Stimulated activated CD4-positive, alpha-beta T cell treated with anti-CD3 and anti-CD28 coated beads, Interleukin-12 subunit alpha, Interleukin-12 subunit beta, amount 100 ng/mL, for 4 hours (primary cell): ENCODE measurements around the gene RFNG.
A peak's percentile ranks its signal among the peaks of the same experiment; 100 is the strongest.

ENCODE experiments used
- DNase-seq: peaks from one replicate; pipeline ENCODE4 v3.0.0-alpha.2; 2020

Gene RFNG

DNA sequence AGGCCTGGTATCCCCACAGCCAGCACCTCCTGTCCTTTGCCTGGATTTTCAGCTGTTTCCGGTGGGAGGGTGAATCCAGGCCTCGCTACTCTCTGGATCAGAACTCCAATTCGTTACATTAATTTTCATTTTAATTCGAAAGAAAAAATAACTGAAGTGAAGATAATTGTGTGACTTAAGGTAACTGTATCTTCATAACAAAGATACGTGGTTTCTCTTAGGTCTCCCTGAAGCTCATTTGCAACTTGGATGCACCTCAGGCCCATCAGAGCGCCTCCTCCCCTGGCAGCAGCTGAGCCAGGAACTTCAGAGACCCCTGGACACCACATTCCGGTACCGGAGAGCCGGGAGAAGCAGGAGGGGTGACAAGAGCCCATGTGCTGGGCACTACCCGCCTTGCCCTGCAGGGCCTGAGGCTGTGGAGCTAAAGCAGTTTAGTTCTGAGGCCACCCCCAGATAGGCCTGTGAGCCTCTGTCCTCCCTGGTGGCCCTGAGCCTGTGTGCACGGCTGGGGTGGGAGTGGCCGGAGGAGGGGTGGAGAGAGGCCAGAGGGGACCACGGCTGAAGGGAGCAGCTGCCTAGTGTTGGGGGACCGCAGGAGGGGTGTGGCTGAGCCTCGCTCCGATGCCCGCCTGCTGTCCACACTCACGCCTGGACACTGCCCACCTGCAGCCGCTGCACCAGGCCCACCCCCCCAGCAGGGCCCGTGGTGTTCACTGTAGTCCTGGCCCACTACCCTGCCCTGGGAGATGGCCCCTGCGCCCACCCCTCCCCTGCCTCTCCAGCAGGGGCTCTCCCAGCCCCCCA is 25.4 kb upstream of the RFNG start:
- no peak for DNase-seq

DNA sequence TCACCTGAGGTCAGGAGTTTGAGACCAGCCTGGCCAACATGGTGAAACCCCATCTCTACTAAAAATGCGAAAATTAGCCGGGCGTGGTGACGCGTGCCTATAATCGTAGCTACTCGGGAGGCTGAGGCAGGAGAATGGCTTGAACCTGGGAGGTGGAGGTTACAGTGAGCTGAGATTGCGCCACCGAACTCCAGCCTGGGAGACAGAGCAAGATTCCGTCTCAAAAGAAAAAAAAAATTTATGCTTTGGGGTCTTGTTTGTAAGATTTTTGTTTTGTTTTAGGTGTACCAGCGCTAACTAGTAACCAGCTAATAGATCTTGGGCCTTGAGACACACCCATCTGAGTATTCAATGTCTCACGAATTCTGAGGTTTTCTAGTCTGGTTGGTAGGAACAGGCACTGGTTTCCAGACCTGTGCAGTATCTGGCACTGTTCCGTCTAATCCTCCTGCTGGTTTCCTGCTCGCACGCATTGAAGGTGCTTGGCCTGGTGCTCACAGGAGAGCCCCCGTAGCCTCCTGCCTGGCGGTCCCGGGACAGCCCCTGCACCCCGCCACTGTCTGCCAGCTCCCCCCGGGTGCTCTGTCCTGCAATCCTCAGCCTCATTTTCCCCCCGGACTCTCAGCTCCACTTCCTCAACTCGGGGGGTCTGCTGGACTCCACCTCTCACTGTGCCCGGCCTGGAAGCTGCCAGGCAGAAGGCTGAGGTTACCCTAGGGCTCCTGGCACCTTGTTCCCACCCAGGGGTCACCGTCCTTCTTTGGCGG is 24.6 kb upstream of the RFNG start:
- DNase-seq, result no peak

DNA sequence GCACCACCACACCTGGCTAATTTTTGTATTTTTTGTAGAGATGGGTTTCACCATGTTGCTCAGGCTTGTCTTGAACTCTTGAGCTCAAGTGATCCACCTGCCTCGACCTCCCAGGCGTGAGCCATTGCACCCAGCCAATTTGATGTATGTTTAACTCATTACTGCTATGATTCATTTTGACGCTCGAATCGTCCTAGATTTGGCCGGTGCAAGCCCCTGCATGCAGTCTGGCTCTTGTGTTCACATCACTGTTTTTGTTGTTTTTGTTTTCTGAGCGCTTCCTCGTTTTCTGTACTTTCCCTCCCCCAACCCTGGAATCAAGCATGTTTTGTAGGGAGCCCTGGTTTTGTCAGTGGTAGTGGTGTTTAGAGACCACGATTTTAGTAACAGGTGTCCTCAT is 21.8 kb upstream of the RFNG start:
- DNase-seq, result no peak

DNA sequence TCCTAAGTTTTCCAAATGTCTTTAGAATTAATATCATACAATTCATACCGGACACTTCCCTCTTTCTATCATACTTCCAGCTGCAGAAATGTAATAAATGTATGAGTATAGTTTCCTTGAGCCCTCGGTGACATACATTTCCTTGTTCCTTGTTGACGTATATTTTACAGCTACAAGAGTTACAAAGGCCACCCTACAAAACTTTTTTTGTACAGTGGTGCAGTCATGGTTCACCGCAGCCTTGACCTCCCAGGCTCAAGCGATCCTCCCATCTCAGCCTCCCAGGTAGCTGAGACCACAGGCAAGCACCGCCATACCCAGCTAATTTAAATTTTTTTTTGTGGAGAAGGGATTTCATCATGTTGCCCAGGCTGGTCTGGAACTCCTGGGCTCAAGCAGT is 21.2 kb upstream of the RFNG start:
- no peak for DNase-seq

DNA sequence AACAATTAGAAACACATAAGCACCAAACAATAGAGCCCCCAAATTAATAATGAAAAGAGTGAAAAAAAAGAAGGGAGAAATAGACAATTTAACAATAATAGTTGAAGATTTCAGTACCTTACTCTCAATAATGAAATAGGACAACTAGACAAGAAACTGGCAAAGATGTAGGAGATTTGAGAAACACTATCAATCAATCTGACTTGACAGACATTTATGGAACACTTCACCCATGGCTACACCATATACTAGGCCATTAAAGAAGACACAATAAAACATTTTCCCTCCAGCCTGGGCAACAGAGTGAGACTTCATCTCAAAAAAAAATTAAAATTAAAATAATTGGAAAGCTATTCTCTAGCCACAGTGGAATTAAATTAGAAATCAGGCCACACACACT is 19.0 kb upstream of the RFNG start:
- DNase-seq, result no peak

DNA sequence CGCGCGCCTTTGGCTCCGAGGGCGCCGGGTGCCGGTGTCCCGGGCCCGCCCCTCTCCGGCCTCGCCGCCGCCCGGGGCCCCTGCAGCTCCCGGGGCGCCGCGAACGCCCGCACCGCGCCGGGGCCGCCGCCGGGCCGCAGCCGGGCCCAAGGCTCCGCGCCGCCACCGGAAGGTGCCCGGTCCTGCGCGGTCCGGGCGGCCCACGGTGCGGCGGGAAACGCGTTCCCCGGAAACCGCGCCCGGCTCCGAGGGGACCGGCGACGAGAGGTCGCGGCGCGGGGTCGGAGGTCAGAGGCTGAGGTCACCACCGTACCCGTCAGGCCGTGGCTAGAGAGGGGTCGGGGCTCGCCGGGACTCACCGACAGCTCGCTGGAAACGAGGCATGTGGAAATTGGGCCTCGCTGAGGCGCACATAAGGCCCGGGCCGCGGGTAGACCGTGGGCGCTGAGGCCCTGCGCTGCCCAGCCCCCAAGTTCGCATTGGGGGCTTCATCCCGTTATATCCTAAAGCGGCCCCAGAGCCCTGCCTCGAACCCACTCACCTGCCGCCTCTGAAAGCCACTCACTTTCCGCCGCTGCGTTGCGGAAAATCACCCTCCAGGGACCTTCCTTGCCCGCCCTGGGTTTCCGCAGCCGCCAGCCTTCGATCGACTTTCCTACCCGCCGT is 14.2 kb upstream of the RFNG start, which contains the start of gene DUS1L:
TSS of gene DUS1L (minus strand) at position 167 of the 666 bp plus-strand sequence. CDS start 745 bp downstream, outside the sequence.
- DNase-seq, result peak; percentile 73

DNA sequence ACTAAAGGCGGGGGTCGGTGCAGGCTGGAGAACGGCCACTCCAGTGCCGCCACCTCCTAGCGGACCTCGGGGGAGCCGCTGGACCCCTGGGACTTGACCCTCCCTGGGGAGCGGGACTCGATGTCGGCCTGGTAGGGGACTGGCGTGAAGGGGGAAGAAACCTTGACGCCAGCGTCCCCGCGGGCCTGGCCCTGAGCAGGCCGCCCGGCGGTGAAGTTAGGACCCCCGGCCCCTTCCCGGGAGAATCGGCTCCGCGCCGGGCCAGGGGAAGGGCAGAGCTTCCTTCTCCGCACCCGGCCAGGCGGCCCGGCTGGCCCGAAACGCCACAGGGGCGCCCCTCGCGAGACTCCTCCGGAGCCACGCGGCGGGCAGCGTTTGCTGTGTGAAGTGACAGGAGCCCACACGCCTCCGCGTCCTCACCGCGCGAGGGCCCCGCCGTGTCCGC is 13.6 kb upstream of the RFNG start:
- DNase-seq, result peak; percentile 38

DNA sequence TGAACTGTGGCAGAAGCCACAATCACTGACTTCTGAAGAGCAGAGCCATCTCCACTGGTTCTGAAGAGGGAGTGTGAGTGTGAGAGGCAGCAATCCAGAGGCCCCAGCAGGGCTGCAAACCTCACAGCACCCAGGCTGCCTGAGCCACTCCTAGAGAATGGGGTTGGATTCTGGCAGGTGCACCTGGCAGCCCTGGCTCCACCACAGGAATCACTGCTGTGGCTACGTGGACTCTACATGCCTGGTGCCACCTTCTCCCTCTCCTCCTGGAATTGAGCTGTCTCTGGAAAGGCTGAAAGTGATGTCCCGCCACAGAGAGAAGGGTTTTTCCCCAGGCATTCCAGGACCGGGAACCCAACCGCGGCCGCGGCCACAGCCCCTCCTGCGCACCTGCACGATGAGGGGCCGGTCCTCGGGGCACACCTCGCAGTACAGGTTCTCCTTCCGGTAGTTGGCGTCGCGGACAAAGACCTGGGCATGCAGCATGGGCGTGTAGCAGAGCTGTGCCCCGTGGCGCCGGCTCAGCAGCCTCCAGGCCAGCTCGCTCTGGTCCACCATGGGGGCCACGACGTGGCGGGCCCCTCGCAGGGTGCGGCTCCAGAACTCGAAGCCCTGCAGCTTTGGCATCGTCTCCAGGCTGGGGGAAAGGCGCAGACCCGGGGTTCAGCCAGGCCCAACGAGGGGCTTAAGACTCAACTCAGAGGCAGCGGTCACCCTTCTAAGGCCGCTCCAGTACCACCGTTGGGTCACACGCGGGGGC is 13.0 kb upstream of the RFNG start:
- no peak for DNase-seq

DNA sequence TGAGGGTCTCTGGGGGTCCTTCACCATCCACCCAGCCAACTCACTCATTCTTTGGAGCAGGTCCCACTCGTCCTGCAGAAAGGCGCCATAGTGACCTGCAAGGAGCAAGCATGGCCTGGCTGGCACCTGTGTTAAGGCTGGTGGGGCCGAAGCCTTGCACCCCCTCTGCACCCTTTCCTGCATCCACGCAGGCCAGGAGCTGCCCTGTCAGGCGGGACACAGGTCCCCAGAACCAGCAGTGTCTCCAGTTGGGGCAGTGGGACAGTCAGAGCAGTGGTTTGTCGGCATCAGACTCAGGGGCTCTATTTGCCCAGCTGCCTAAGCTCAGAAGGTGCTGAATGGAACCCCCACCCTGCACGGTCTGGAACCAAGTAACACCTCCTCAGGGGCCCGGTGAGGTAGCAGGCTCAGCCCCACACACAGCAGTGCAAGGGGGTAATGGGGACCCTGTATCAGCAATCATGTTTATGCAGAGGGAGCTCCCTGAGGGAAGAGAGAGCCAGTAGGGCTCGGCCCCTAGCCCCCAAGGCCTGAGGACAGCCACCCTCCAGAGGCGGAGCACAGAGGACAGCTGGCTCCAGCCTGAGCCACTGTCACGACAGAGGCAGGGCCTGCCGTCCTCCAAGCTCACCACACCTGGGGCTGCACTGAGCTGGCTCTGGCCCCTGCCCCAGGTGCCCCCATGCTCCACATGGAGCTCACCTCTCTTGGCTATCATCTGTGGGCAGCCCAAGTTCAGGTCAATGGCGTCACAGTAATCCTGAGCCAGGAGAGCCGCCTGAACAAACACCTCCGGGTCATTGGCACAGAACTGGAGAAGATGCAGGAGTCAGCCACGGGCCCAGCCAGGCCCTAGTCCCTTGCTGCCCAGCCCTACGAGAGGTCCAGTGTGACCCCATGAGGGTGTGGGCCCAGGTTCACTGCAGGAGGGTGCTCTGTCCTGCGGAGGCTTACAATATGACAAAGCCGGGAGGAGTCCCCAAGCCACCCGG is 12.1 kb upstream of the RFNG start:
- no peak for DNase-seq

DNA sequence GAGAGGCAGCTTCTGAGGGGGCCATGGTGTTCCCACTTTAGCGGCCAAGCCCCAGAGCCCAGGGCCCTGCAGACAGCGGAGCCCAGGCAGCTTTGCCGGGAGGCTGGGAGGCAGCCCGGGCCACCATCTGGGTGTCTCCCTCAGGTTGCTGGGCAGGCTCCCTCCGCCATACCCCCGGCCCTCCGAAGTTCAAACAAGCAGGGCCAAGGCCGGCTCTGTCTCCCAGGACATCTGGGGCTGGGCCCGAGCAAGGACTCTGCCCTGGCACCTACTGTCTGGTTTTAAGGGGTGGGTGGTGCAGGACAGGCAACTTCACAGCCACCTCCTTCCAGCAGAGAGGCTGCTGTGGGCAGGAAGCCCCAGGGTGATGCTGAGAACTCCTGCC is 11.4 kb upstream of the RFNG start:
- no peak for DNase-seq

DNA sequence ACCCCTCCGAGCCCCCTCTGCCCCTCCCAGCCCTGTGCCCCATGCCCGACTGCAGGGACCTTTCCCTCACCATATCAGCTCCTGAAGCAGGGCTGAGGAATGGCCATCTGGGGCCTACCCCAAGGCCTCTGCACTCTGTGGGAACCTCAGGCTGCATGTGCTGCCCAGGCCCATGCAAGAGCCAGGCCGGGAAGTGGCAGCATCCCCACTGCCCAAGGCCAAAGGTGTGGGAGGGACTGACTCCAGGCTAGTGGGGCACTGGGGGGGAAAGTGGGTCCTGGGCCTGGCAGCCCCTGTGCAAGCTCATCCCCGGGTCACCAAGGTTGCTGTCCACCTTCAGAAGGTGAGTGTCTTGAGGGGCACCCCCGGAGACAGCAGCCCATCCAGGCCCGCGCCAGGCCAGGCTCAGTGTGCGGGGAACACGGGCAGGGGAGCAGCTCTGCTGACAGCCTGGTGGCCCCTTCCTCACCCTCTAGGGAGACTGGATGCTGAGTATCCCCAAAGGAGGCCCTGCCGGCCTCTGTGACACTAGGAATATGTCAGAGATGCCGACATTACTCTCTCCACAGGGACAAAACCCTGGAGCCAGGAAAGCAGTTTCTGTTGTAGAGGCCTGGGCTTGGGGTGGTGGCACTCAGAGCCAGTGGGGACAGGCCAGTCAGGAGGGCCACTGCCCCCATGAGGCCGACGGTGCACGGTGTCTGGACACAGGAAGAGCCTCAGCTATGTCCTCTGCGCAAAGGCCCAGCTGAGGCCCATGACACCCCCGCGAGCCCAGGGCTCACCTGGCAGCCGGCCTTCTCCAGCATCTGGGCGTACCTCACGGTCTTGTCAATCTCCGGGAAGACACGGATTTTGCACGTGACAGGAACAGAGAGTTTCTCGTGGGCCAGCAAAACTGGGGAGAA is 10.7 kb upstream of the RFNG start:
- DNase-seq, result no peak

DNA sequence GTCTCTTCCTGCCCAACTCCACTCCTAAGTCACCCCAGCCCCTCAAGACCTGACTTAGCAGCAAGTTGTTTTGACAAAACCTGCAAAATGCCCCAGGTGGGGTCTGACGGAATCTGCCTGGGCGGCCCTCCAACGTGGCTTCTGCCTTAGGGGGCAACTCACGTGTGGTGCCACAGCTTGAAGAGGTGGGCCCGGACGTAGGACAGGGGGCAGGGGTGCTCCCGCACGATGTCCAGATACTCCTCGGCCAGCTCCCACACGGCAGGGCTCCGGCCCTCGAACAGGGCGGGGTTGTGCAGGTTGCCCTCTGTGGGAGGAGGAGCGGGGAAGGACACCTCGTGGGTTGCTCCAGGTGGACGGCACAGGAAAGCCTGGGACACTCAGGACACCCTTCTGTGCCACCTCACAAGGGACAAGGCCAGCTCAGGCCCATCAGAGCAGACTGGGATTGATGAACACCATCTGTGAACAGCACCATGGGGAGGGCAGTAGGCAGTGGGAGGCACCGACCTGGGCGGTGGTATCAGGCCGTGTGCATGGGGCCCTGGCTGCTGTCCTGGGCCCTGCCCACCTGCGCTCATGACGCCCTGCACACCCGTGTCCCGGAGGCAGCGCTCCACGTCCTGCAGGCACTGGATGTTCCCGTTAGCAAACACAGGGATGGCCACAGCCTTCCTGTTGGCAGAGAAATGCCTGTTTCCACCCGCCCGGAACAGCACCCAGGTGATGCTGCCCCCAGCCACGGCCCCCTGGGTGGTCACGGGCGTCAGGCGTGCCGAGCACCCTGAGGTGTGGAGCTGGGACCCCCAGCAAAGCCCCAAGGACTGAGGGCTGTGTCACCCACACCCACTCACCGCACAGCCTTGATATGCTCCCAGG is 9.7 kb upstream of the RFNG start:
- DNase-seq, result no peak

DNA sequence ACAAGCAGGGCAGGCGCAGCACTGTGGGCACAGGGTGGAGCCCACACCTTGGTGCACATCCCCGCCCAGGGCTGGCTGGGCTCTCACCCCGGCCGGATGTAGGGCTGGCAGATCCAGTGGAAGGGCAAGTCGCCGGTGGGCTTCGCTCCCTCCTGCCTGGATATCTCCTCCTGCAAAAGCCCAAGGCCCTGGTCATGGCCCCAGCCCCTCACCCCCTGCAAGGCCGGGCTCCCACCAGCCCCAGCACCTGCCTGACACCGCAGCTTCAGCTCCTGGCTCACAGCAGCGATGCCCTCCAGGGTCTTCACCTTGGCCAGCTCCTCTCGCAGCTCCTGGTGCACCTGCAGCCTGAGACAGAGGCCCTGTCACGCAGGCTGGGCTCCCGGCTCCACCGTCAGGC is 9.0 kb upstream of the RFNG start:
- DNase-seq, result no peak

DNA sequence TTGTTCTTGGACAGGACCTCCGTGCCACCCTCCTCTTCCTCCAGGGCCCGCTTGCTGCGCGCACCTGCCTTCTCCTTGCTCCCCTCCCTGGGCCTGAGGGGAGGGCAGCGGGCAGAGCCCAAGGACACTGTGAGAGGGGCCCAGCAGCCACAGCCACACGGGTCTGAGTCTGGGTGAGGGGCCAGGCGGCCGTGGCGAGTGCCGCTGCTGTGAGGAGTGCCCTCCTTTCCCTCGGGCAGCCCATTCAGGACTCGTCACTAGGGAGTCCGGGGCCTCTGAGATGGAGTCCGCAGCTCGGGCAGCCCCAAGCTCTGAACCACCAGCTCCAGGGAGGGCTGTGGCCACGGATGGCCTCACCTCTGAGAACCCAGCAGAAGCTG is 8.4 kb upstream of the RFNG start:
- DNase-seq, result no peak

DNA sequence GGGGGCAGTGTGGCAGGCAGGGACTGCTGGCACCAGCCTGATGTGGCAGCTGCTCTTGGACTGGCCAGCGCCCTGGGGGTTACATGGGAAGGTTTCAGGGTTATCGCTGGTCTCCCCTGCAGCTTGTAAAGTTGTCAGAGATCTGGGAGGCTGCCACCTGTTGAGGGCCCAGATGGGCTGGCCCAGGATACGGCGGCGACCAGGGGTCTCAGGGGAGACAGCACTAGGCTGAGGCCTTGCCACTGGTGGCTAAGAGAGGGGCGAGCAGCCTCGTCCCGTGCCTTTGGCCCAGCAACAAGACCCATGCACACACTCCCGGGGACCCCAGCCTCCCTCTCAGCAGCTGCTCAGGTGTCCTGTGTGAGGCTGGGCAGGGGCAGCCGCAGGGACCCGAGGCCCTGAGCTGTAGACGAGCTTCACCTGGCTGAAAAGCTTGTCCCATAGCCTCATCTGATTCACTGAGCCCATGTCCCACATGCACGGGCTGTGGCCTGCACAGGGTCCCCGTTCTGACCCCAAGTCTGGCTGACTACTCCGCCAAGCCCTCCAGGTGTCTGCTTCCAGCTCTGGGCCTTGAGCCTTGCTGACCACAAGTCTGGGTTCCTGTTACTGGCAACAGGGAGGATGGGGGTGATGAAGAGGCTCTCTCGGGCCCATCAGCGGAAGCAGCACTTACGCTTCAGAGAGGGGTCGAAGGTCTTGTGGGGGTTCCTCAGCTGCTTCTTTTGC is 7.8 kb upstream of the RFNG start:
- DNase-seq, result no peak

DNA sequence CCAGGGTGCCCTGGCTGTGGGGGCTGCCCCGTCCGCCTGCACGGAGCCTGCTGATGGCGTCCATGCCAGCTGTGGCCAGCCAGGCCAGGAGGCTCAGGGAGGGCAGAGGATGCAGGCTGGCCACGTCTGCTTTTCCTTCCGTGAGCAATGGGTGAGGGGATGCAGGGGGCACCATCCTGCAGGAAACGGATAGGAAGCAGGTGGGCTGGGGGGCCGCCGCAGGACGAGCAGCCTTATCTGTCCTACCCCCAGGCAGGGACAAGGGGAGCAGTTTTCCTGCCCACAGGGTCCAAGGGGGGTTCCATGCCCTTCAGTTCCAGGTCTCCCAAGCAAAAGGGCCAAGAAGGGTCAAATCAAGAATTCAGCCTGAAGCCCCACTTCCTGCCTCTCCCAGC is 7.2 kb upstream of the RFNG start:
- no peak for DNase-seq

DNA sequence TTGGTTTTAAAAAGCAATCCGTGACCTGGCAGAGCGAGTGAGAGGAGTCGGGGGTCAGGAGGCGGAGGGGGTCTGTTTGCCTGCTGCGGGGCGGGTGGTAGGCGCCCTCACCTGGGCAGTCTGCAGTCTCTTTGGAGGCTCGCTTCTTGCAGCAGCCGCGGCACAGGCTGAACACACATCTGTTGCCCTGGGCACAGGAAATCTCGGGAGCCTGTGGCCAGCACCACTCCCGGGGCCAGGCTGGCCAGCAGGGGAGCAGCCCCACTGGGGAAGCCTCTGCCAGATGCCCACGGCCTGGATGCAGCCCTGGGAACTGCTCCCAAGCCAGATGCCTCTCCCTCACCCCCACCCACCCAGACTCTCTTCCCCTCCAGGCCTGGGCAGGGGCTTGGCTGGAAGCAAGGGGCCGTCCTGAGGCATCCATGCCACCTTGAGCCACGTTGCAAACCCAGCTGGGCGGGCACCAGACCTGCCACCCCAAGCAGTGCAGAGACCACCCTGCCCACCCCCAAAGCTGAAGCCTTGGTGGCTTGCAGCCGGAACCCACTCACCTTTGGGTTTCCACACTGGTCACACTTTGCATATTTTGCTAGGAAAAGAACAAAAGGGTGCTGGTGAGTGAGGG is 6.7 kb upstream of the RFNG start:
- no peak for DNase-seq
